ENCODE measurements around the gene MPV17L.
"Not testable (repeated sequence)": the region's sequence is repeated elsewhere in the genome, so short reads cannot be mapped to it uniquely, and the experiment has no call there.

Gene MPV17L

GRCh38 chr16:15453296-15453695 lies 57.7 kb downstream of the MPV17L start:
- DNase-seq, result not testable (repeated sequence)

DNA sequence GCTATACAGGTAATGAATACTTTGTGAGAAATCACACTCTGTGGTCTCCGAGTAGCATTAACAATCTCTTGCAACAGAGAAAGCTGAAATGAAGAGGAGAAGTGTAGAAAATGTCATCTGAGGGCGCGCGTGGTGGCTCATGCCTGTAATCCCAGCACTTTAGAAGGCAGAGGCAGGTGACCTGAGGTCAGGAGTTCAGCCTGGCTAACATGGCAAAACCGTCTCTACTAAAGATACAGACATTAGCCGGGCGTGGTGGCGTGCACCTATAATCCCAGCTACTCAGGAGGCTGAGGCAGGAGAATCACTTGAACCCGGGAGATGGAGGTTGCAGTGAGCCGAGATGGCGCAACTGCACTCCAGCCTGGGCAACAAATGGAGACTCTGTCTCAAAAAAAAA lies 59.4 kb downstream of the MPV17L start:
- DNase-seq, result not testable (repeated sequence)

- DNase-seq, result no peak
Measured at GRCh38 chr16:15457400-15457799, 61.8 kb downstream of the MPV17L start.

DNA sequence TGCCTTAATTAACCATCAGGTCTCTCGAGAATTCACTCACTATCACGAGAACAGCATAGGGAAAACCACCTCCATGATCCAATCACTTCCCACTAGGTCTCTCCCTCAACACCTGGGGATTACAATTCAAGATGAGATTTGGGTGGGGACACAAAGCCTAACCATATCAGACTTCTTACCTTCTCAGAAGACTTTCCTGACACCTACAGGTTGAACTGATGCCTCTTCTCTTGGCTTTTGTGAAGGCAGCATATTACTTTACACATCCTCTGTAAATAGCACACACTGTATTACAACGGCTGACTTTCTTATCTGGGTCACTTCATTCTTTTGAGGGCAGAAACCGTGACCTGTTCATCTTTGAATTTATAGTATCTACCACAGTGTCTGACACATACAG lies 62.4 kb downstream of the MPV17L start:
- DNase-seq, result no peak

DNA sequence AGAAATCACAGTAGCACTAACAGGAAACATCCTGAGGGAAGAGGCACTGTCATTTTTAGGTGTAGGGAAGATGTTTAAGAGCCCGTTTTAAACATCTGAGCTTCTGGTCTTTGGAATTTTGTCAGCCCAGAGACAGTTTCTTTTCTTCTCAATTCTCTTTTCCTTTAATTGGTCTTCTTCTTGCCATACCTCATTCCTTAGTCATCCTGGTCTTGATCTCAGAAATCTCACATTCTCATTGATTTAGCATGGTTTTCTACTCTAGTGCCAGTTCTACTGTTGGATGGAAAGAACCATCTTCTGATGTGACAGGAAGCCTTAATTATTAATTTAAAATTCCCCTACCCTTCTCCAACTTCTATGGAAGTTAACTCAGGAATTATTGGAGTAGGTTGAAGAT lies 64.2 kb downstream of the MPV17L start:
- DNase-seq, result no peak

GRCh38 chr16:15460601-15461000 lies 65.0 kb downstream of the MPV17L start:
- DNase-seq, result no peak

GRCh38 chr16:15461376-15461775 lies 65.8 kb downstream of the MPV17L start:
- no peak for DNase-seq
